HCEC 1CT (cell line): ENCODE results near the gene SLC1A6.
"Not testable (repeated sequence)": the region's sequence is repeated elsewhere in the genome, so short reads cannot be mapped to it uniquely, and the experiment has no call there.

Experiments
- DNase-seq: peaks from one replicate; pipeline ENCODE4 v3.0.0-alpha.2; 2017

SLC1A6 gene

GRCh38 chr19:14954071-14954655, 25.5 kb downstream of the SLC1A6 start:
- DNase-seq, result no peak

DNA sequence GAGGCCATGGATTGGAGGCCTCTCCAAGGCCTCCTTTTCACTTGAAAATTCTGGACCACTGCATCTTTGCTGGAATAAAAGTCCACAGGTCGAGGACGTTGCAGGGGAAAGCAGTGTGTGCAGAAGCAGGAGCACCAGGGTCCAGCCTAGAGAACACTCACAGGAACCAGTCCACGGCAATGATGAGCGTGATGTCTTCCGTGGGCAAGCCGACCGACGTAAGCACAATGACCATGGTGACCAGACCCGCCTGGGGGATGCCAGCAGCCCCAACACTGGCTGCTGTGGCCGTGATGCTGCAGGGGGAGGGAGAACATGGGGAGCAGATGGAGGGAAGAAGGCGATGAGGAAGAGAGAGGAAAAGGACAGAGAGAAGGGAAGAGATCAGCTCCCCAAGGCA, 26.9 kb downstream of the SLC1A6 start:
- DNase-seq, result no peak

DNA sequence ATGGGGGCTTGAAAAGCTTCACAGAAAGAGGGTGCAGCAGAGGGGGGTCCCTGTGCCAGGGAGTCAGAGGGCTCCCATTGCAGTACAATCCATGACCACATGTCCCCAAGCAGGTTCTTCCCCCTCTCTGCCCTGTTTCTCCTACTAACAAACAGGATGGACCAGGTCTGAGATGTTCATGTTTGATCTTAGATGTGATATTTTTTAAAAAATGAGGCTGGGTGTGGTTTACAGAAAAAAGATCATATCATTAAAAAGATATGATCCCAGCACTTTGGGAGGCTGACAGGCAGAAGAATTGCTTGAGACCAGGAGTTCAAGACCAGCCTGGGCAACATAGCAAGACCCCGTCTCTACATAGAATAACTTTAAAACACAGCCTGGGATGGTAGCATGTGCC, 29.2 kb downstream of the SLC1A6 start:
- DNase-seq, result no peak

GRCh38 chr19:14949876-14950275, 29.8 kb downstream of the SLC1A6 start:
- no peak for DNase-seq

- not testable (repeated sequence) for DNase-seq
Measured at GRCh38 chr19:14949413-14949812, 30.3 kb downstream of the SLC1A6 start.

DNA sequence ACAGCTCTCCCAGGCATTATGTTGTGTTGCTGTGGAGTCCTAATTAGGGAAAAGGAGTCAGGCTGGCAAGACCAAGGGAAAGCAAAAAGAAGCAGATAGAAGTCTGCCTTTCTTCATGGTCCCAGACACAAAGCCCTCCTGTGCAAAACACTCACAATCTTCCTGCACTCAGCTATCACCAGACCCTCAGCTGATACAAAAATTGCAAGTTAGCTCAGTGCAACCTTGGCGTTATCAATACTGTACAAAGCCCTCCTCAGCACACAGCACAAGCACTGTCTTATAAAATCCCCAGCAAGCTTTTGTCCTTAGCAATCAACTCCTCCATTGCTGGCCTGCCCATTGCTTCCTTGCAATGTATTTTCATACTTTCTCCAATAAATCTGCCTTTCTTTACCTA, 35.2 kb downstream of the SLC1A6 start:
- no peak for DNase-seq

- DNase-seq, result peak; percentile 9
Measured at GRCh38 chr19:14943601-14944000, 36.1 kb downstream of the SLC1A6 start.

- DNase-seq, result no peak
Measured at GRCh38 chr19:14941189-14941588, 38.5 kb downstream of the SLC1A6 start, which contains the start of gene OR7C2. Gene OR7C2, plus strand, starts transcription at chr19:14941489. Its CDS starts 0 bp downstream, at chr19:14941489.

- no peak for DNase-seq
Measured at GRCh38 chr19:14940266-14940665, 39.4 kb downstream of the SLC1A6 start.

- no peak for DNase-seq
Measured at GRCh38 chr19:14933506-14933905, 46.2 kb downstream of the SLC1A6 start.

GRCh38 chr19:14916848-14917247, 62.8 kb downstream of the SLC1A6 start:
- DNase-seq, result no peak

DNA sequence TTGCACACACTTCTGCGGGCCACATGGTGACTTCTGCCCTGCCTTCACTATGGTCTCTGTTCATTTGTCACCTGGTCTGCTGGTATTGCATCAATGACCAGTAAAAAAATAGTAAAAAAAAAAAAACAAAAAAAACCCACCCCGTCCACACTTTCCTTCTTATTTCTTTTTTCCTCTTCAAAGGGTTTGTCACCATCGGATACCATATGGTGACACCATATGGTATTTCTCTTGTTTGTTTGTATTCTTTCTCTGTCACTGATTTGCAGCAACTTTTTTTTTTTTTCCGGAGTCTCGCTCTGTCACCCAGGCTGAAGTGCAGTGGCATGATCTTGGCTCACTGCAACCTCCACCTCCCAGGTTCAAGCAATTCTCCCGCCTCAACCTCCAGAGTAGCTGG, 64.5 kb downstream of the SLC1A6 start:
- DNase-seq, result no peak

DNA sequence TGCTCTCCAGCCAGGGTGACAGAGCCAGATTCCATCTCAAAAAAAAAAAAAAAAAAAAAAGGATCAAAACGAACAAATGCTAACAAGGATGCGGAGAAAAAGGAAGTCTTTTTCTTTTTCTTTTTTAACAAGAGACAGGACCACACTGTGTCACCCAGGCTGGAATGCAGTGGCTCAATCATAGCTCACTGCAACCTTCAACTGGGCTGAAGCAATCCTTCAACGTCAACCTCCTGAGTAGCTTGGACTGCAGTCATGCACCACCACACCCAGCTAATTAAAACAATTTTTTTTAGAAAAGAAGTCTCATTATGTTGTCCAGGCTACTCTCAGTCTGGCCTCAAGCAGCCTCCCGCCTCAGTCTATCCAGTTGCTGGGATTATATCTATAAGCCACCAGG, 73.0 kb downstream of the SLC1A6 start:
- DNase-seq, result no peak

DNA sequence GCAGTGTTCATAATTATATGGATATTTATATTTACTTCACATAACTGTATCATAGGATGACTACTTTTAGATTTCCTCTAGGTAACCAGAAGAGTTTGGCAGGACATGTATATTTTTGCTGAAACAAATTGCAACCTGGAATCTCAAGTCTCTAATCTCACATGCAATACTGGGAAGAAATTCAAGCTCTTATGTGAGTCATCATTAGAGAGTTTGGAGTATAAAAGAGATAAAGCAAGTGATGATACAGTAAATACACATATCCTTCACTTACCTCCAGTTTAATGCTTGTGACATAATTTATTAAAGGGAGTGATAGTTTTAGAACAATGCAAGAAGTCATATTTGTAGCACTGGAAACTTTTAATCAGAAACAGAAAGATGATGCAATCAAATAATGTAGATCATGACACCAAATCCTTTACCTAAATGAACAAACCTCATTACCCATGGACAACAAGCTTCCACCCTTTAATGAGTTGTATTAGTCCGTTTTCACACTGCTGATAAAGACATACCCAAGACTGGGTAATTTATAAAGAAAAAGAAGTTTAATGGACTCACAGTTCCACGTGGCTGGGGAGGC, 77.9 kb downstream of the SLC1A6 start:
- no peak for DNase-seq
